Measurements from ENCODE around the gene TRAM2. TPM values are rescaled to one million over a fixed set of nuclear protein-coding genes. Genes with fewer than 3 reads are reported as not detected.

The TRAM2 gene
- total and polyA plus RNA-seq, 9 of the 15 experiments (the other 6 are each of a cell fraction or from before 2014, with no cell fraction given): 2.6 to 13.3 (median 8.9) TPM

- no peak for TF ChIP-seq HINFP (tag; conservative IDR thresholded peaks at IDR 0.05; ENCODE audit: low read depth)
- no peak for TF ChIP-seq DEAF1 (CRISPR knock-in tag; IDR thresholded peaks at IDR 0.05)
- TF ChIP-seq SMAD1 (IDR thresholded peaks at IDR 0.05; ENCODE audit: low read depth, low read length, partially characterized antibody): no peak
- TF ChIP-seq ZNF143 (CRISPR knock-in tag; IDR thresholded peaks at IDR 0.05): no peak
- no peak for TF ChIP-seq ZNF217 (CRISPR knock-in tag; IDR thresholded peaks at IDR 0.05)
- no peak for TF ChIP-seq KDM1A (IDR thresholded peaks at IDR 0.05)
- TF ChIP-seq EGR1 (conservative IDR thresholded peaks at IDR 0.05): 0 out of 2 replicates have a peak, but pooled peaks have one; percentile 9
- no peak for TF ChIP-seq GABPA (tag; conservative IDR thresholded peaks at IDR 0.05; ENCODE audit: low read depth)
- no peak for TF ChIP-seq KDM5B (IDR thresholded peaks at IDR 0.05; ENCODE audit: insufficient replicate concordance, low read depth, low read length)
- no peak for TF ChIP-seq POLR2G (IDR thresholded peaks at IDR 0.05; ENCODE audit: low read depth, low read length)
- no peak for TF ChIP-seq ZNF830 (CRISPR knock-in tag; IDR thresholded peaks at IDR 0.05)
- TF ChIP-seq OTX1 (CRISPR knock-in tag; IDR thresholded peaks at IDR 0.05): no peak
- no peak for TF ChIP-seq ZNF280B (CRISPR knock-in tag; IDR thresholded peaks at IDR 0.05)
- TF ChIP-seq ATF3 (IDR thresholded peaks at IDR 0.05): peak; percentile 62; the same call in 1 of the 2 replicates
- TF ChIP-seq ATF3 (CRISPR knock-in tag; conservative IDR thresholded peaks at IDR 0.05): no peak
- no peak for TF ChIP-seq ZKSCAN3 (CRISPR knock-in tag; IDR thresholded peaks at IDR 0.05)
- no peak for TF ChIP-seq NR4A1 (CRISPR knock-in tag; IDR thresholded peaks at IDR 0.05)
- TF ChIP-seq NR4A1 (tag; IDR thresholded peaks at IDR 0.05): 0 out of 2 replicates have a peak, but pooled peaks have one; percentile 15
- no peak for TF ChIP-seq ZNF23 (CRISPR knock-in tag; IDR thresholded peaks at IDR 0.05)
- TF ChIP-seq ZNF347 (CRISPR knock-in tag; IDR thresholded peaks at IDR 0.05; ENCODE audit: low read depth): no peak
- TF ChIP-seq, protein P1, sequence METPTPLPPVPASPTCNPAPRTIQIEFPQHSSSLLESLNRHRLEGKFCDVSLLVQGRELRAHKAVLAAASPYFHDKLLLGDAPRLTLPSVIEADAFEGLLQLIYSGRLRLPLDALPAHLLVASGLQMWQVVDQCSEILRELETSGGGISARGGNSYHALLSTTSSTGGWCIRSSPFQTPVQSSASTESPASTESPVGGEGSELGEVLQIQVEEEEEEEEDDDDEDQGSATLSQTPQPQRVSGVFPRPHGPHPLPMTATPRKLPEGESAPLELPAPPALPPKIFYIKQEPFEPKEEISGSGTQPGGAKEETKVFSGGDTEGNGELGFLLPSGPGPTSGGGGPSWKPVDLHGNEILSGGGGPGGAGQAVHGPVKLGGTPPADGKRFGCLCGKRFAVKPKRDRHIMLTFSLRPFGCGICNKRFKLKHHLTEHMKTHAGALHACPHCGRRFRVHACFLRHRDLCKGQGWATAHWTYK (CRISPR knock-in tag; IDR thresholded peaks at IDR 0.05): no peak
- no peak for TF ChIP-seq SNAPC5 (CRISPR knock-in tag; IDR thresholded peaks at IDR 0.05)
- no peak for TF ChIP-seq PHF20 (IDR thresholded peaks at IDR 0.05; ENCODE audit: partially characterized antibody)
These were observed 65.2 kb downstream of the TRAM2 start (continued) for GRCh38 chr6:52511572-52512151.
